K562 (cell line): ENCODE measurements around the gene TMEM63A. TPM values are rescaled to one million over a fixed set of nuclear protein-coding genes. Genes with fewer than 3 reads are reported as not detected.

ENCODE experiments used
- BMI1 ChIP-seq: fragments of 150-350 bp; IDR thresholded peaks from 2 replicates; pipeline ENCODE4 v1.6.1; 2014; ENCODE audit warnings: low read length
- CBX1 ChIP-seq: sonication (generic); IDR thresholded peaks from 2 replicates; pipeline ENCODE4 v1.6.1; 2016; ENCODE audit warnings: antibody characterized with exemption, low read depth, mild to moderate bottlenecking
- CBX3 ChIP-seq, 2 experiments: IDR thresholded peaks; 1 replicate in 1 of 2; 2 replicates in 1 of 2; pipeline ENCODE4 v1.6.1; 2012; ENCODE audit warnings: inconsistent platforms in 2 of 2, low read length in 2 of 2, borderline replicate concordance in 1 of 2, control low read depth in 1 of 2
- CC2D1A ChIP-seq: fragments of 450-650 bp; IDR thresholded peaks from 2 replicates; pipeline ENCODE4 v1.6.1; 2017; ENCODE audit warnings: mild to moderate bottlenecking
- DACH1 ChIP-seq: fragments of 450-650 bp; IDR thresholded peaks from 2 replicates; pipeline ENCODE4 v1.6.1; 2018; ENCODE audit not compliant: partially characterized antibody
- ELF4 ChIP-seq: fragments of 450-650 bp; formaldehyde crosslinking; IDR thresholded peaks from 2 replicates; pipeline ENCODE4 v1.4.0; 2022; ENCODE audit warnings: missing genetic modification characterization
- FIP1L1 ChIP-seq: fragments of 200-400 bp; formaldehyde crosslinking; IDR thresholded peaks from 2 replicates; pipeline ENCODE4 v1.6.1; 2018; ENCODE audit warnings: mild to moderate bottlenecking, low read depth, low read length; ENCODE audit not compliant: poor library complexity, severe bottlenecking
- FOXJ3 ChIP-seq: sonication (generic); formaldehyde crosslinking; IDR thresholded peaks from 2 replicates; pipeline ENCODE4 v1.4.0; 2020; ENCODE audit warnings: mild to moderate bottlenecking, missing genetic modification reagents
- GATA2 ChIP-seq: sonication (generic); formaldehyde crosslinking; IDR thresholded peaks from 2 replicates; pipeline ENCODE4 v1.4.0; 2020; ENCODE audit warnings: mild to moderate bottlenecking, missing genetic modification reagents
- KDM1A ChIP-seq, 2 experiments: fragments of 450-650 bp; IDR thresholded peaks; 2 replicates each; pipeline ENCODE4 v1.6.1; 2016; ENCODE audit warnings: mild to moderate bottlenecking in 2 of 2
- RAD21 ChIP-seq, 2 experiments: fragments of 250-450 bp in 1 of 2; fragments of 450-650 bp in 1 of 2; sonication (Bioruptor Pico) in 1 of 2; formaldehyde crosslinking in 1 of 2; IDR thresholded peaks in 1 of 2; conservative IDR thresholded peaks in 1 of 2; 2 replicates each; pipeline versions ENCODE4 v1.4.0 to v1.8.0; 2020 to 2022; ENCODE audit warnings: mild to moderate bottlenecking in 2 of 2, moderate library complexity in 1 of 2
- RNF2 ChIP-seq: sonication (generic); IDR thresholded peaks from 2 replicates; pipeline ENCODE4 v1.6.1; 2016
- SMARCA5 ChIP-seq: fragments of 450-650 bp; IDR thresholded peaks from 2 replicates; pipeline ENCODE4 v1.6.1; 2016
- XRCC3 ChIP-seq: fragments of 450-650 bp; IDR thresholded peaks from 2 replicates; pipeline ENCODE4 v1.6.1; 2017; ENCODE audit warnings: mild to moderate bottlenecking, moderate library complexity
- ZKSCAN1 ChIP-seq: fragments of 150-350 bp; IDR thresholded peaks from 2 replicates; pipeline ENCODE4 v1.6.1; 2016; ENCODE audit warnings: low read depth, low read length
- ZNF140 ChIP-seq: fragments of 250-450 bp; sonication (Bioruptor Pico); IDR thresholded peaks from 2 replicates; pipeline ENCODE4 v1.8.0; 2021; ENCODE audit warnings: moderate library complexity, mild to moderate bottlenecking, inconsistent platforms
- ZNF174 ChIP-seq: fragments of 250-450 bp; sonication (Bioruptor Pico); IDR thresholded peaks from 2 replicates; pipeline ENCODE4 v1.4.0; 2020; ENCODE audit warnings: mild to moderate bottlenecking
- ZNF212 ChIP-seq: fragments of 450-650 bp; formaldehyde crosslinking; IDR thresholded peaks from 2 replicates; pipeline ENCODE4 v1.4.0; 2020; ENCODE audit warnings: mild to moderate bottlenecking
- ZNF232 ChIP-seq: sonication (generic); formaldehyde crosslinking; IDR thresholded peaks from 2 replicates; pipeline ENCODE4 v1.8.0; 2022; ENCODE audit warnings: mild to moderate bottlenecking, missing genetic modification reagents
- ZNF696 ChIP-seq: fragments of 250-450 bp; sonication (Bioruptor Pico); conservative IDR thresholded peaks from 2 replicates; pipeline ENCODE4 v1.4.0; 2020; ENCODE audit warnings: mild to moderate bottlenecking, moderate library complexity
- polyA plus RNA-seq, 8 experiments: library from polyadenylated mRNA; depleted of rRNA in 4 of 8; stranded (reverse) in 5 of 8; unstranded in 3 of 8; fragments of >200 nt; fragmentation: Nextera tagmentation in 2 of 8; fragmentation: Illumina TruSeq in 1 of 8; extraction: Ambion mirVana in 2 of 8; extraction: Trizol in 1 of 8; gene quantifications; 2 replicates each; pipeline versions ENCODE4 v1.2.1 to v1.2.3, GENCODE V29; 2011 to 2014; ENCODE audit warnings: inconsistent platforms in 1 of 8, missing spikeins in 1 of 8
- total RNA-seq, 7 experiments: library from RNA; depleted of rRNA in 6 of 7; stranded (reverse); fragments of >200 nt in 6 of 7; fragmentation: Illumina TruSeq in 2 of 7; extraction: Trizol in 2 of 7; gene quantifications; 2 replicates each; pipeline versions ENCODE4 v1.2.1 to v1.2.3, GENCODE V29; 2011 to 2021; ENCODE audit warnings: low replicate concordance in 1 of 7
- TF ChIP-seq, protein P1 (sequence below): fragments of 250-450 bp; sonication (Bioruptor Pico); IDR thresholded peaks from 2 replicates; pipeline ENCODE4 v1.5.0; 2021
- TF ChIP-seq, protein P2 (sequence below): sonication (generic); IDR thresholded peaks from 2 replicates; pipeline ENCODE4 v1.6.1; 2016
- TF ChIP-seq, protein P3 (sequence below): fragments of 200-800 bp; sonication (Bioruptor generic); IDR thresholded peaks from 2 replicates; pipeline ENCODE4 v1.6.1; 2017; ENCODE audit warnings: missing genetic modification characterization, missing compliant biosample characterization
- TF ChIP-seq, protein P4 (sequence below), 2 experiments: fragments of 150-350 bp in 1 of 2; IDR thresholded peaks; 2 replicates each; pipeline ENCODE4 v1.6.1; 2012 to 2016; ENCODE audit warnings: low read depth in 2 of 2, low read length in 2 of 2, mild to moderate bottlenecking in 1 of 2, moderate library complexity in 1 of 2

Gene TMEM63A
- total and polyA plus RNA-seq, 9 of the 15 experiments (the other 6 are each of a cell fraction or from before 2014, with no cell fraction given), result 2.0 to 54.6 (median 17.5) TPM

DNA sequence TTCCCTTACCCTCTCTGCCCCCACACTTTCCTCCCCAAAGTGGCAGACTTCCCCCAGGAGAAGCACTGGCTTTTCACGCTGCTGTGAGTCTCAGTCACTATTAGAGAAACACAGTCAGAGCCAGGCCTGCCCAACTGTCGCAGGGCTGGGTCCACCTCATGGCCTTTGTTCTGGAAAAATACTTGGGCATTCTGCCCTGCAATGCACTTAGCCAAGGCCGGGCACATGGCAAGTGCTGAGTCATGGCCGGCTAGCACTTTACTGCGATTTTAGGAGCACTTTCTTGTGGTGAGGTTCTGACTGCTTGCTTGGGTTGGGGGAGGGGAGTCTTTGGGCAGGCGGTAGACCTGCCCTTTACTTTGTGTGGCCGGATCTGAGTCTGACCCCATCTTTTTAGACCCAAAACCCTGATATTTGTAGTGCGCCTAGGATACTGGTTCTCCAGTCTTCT lies 64.5 kb downstream of the TMEM63A start (continued):
- TF ChIP-seq ZKSCAN1 (no peak), BMI1 (no peak), ZNF232 (CRISPR knock-in tag) (no peak), CBX1 (no peak), FIP1L1 (no peak), XRCC3 (no peak), ZNF140 (CRISPR knock-in tag) (no peak), RAD21 (CRISPR knock-in tag; conservative IDR thresholded peaks at IDR 0.05 in 1 of 2, IDR thresholded peaks at IDR 0.05 in 1 of 2) (no peak), CBX3 (IDR thresholded peaks at IDR 0.05; ENCODE audit: borderline replicate concordance in 1 of 2, low read length in 2 of 2) (no peak), ELF4 (no peak), ZNF174 (no peak), FOXJ3 (CRISPR knock-in tag) (no peak), KDM1A (IDR thresholded peaks at IDR 0.05) (no peak), ZNF696 (no peak), DACH1 (no peak), ZNF212 (CRISPR knock-in tag) (no peak), RNF2 (0 out of 2 replicates have a peak, but pooled peaks have one; percentile 31), CC2D1A (no peak), GATA2 (CRISPR knock-in tag) (no peak), SMARCA5 (no peak)
- TF ChIP-seq, protein P1, sequence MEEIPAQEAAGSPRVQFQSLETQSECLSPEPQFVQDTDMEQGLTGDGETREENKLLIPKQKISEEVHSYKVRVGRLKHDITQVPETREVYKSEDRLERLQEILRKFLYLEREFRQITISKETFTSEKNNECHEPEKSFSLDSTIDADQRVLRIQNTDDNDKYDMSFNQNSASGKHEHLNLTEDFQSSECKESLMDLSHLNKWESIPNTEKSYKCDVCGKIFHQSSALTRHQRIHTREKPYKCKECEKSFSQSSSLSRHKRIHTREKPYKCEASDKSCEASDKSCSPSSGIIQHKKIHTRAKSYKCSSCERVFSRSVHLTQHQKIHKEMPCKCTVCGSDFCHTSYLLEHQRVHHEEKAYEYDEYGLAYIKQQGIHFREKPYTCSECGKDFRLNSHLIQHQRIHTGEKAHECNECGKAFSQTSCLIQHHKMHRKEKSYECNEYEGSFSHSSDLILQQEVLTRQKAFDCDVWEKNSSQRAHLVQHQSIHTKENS, result no peak
- TF ChIP-seq, protein P2, sequence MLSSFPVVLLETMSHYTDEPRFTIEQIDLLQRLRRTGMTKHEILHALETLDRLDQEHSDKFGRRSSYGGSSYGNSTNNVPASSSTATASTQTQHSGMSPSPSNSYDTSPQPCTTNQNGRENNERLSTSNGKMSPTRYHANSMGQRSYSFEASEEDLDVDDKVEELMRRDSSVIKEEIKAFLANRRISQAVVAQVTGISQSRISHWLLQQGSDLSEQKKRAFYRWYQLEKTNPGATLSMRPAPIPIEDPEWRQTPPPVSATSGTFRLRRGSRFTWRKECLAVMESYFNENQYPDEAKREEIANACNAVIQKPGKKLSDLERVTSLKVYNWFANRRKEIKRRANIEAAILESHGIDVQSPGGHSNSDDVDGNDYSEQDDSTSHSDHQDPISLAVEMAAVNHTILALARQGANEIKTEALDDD, result no peak
- TF ChIP-seq, protein P3, sequence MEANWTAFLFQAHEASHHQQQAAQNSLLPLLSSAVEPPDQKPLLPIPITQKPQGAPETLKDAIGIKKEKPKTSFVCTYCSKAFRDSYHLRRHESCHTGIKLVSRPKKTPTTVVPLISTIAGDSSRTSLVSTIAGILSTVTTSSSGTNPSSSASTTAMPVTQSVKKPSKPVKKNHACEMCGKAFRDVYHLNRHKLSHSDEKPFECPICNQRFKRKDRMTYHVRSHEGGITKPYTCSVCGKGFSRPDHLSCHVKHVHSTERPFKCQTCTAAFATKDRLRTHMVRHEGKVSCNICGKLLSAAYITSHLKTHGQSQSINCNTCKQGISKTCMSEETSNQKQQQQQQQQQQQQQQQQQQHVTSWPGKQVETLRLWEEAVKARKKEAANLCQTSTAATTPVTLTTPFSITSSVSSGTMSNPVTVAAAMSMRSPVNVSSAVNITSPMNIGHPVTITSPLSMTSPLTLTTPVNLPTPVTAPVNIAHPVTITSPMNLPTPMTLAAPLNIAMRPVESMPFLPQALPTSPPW, result no peak
- TF ChIP-seq, protein P4, sequence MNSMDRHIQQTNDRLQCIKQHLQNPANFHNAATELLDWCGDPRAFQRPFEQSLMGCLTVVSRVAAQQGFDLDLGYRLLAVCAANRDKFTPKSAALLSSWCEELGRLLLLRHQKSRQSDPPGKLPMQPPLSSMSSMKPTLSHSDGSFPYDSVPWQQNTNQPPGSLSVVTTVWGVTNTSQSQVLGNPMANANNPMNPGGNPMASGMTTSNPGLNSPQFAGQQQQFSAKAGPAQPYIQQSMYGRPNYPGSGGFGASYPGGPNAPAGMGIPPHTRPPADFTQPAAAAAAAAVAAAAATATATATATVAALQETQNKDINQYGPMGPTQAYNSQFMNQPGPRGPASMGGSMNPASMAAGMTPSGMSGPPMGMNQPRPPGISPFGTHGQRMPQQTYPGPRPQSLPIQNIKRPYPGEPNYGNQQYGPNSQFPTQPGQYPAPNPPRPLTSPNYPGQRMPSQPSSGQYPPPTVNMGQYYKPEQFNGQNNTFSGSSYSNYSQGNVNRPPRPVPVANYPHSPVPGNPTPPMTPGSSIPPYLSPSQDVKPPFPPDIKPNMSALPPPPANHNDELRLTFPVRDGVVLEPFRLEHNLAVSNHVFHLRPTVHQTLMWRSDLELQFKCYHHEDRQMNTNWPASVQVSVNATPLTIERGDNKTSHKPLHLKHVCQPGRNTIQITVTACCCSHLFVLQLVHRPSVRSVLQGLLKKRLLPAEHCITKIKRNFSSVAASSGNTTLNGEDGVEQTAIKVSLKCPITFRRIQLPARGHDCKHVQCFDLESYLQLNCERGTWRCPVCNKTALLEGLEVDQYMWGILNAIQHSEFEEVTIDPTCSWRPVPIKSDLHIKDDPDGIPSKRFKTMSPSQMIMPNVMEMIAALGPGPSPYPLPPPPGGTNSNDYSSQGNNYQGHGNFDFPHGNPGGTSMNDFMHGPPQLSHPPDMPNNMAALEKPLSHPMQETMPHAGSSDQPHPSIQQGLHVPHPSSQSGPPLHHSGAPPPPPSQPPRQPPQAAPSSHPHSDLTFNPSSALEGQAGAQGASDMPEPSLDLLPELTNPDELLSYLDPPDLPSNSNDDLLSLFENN (IDR thresholded peaks at IDR 0.05; ENCODE audit: low read depth in 2 of 2, low read length in 2 of 2), result no peak
